ENCODE data around the gene OR51D1.

DNA sequence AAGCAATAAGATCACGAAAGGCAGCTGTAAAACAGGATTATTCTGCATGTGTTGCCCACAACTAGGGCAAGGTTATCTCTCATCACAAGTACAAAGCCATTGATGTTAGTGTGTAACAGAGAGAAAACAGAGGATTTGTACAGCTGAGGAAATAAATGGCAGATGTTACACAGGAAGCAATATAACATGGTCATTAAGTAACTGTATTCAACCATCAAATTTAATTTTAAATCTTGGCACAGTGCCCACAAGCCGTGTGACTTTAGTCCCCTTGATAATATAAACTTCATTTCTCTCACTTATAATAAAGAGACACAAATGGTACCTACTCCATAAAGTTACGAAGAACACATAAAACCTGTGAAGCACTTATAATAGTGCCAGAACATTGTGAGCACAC is 43.1 kb downstream of the OR51D1 start:
- TF ChIP-seq POLR2AphosphoS5 (IDR thresholded peaks at IDR 0.05), result no peak
- TF ChIP-seq, protein P1, sequence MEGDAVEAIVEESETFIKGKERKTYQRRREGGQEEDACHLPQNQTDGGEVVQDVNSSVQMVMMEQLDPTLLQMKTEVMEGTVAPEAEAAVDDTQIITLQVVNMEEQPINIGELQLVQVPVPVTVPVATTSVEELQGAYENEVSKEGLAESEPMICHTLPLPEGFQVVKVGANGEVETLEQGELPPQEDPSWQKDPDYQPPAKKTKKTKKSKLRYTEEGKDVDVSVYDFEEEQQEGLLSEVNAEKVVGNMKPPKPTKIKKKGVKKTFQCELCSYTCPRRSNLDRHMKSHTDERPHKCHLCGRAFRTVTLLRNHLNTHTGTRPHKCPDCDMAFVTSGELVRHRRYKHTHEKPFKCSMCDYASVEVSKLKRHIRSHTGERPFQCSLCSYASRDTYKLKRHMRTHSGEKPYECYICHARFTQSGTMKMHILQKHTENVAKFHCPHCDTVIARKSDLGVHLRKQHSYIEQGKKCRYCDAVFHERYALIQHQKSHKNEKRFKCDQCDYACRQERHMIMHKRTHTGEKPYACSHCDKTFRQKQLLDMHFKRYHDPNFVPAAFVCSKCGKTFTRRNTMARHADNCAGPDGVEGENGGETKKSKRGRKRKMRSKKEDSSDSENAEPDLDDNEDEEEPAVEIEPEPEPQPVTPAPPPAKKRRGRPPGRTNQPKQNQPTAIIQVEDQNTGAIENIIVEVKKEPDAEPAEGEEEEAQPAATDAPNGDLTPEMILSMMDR (IDR thresholded peaks at IDR 0.05 in 8 of 11, conservative IDR thresholded peaks at IDR 0.05 in 3 of 11), result no peak
- TF ChIP-seq POLR2A (IDR thresholded peaks at IDR 0.05), result no peak
